WTC11 (cell line): ENCODE data around the gene ANKLE2.

Experiments
- ATF1 ChIP-seq: sonication (generic); formaldehyde crosslinking; IDR thresholded peaks from 2 replicates; pipeline ENCODE4 v1.8.1; 2023; ENCODE audit warnings: mild to moderate bottlenecking, moderate library complexity, missing genetic modification reagents
- MYBL2 ChIP-seq: sonication (generic); formaldehyde crosslinking; IDR thresholded peaks from 2 replicates; pipeline ENCODE4 v1.8.1; 2023; ENCODE audit warnings: mild to moderate bottlenecking, moderate library complexity, missing genetic modification reagents
- TCF7 ChIP-seq: sonication (generic); formaldehyde crosslinking; IDR thresholded peaks from 2 replicates; pipeline ENCODE4 v1.8.0; 2022; ENCODE audit warnings: mild to moderate bottlenecking, low read depth, missing genetic modification reagents, moderate library complexity
- TEAD4 ChIP-seq: sonication (generic); formaldehyde crosslinking; IDR thresholded peaks from 2 replicates; pipeline ENCODE4 v1.8.0; 2022; ENCODE audit warnings: mild to moderate bottlenecking, missing genetic modification reagents
- TP53 ChIP-seq: sonication (generic); formaldehyde crosslinking; IDR thresholded peaks from 2 replicates; pipeline ENCODE4 v1.8.1; 2023; ENCODE audit warnings: mild to moderate bottlenecking, missing genetic modification reagents
- TF ChIP-seq, protein P1 (sequence below): fragments of 200-600 bp; IDR thresholded peaks from 2 replicates; pipeline ENCODE4 v1.8.0; 2022; ENCODE audit warnings: antibody characterized with exemption
- TF ChIP-seq, protein P2 (sequence below): sonication (generic); formaldehyde crosslinking; conservative IDR thresholded peaks from 2 replicates; pipeline ENCODE4 v1.8.1; 2023; ENCODE audit warnings: mild to moderate bottlenecking, low read depth, missing genetic modification reagents, moderate library complexity
- TF ChIP-seq, protein P3 (sequence below): sonication (generic); formaldehyde crosslinking; conservative IDR thresholded peaks from 2 replicates; pipeline ENCODE4 v1.8.1; 2022; ENCODE audit warnings: mild to moderate bottlenecking, missing genetic modification reagents
- TF ChIP-seq, protein P4 (sequence below): sonication (generic); formaldehyde crosslinking; IDR thresholded peaks from 2 replicates; pipeline ENCODE4 v1.8.1; 2022; ENCODE audit warnings: low read depth, mild to moderate bottlenecking, moderate library complexity, missing genetic modification reagents, borderline replicate concordance
- TF ChIP-seq, protein P5 (sequence below): sonication (generic); formaldehyde crosslinking; IDR thresholded peaks from 2 replicates; pipeline ENCODE4 v1.8.0; 2022; ENCODE audit warnings: mild to moderate bottlenecking, missing genetic modification reagents

DNA sequence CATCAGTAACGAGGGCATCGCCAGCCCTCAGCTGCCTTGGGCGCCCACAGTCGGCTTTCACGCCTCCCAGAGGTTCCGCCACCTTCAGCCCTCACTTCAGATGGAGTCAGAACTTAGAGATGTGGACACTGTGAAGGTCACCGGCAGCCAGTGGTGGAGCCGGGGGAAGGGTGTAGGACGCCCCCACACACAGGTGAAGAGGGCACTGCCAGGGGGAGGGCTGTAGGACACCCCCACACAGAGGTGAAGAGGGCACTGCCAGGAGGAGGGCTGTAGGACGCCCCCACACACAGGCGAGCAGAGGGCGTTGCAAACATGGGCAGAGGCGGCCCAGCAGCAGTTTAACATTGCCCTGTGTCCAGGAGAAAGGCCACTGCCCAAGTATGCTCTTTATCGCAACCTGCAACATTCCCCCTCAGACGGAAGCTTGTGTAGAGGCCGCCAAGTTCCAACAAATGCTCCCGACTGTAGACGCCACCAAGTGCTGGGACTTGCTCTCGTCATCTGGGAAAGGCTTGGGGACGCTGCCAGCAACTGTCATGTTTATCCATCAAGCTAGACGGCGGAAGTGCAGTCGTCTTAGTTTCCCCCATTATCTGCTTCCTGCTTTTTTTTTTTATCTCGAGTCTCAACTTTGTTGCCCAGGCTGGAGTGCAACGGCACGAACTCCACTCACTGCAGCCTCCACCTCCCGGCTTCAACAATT lies 4.9 kb upstream of the ANKLE2 start:
- TF ChIP-seq, protein P1, sequence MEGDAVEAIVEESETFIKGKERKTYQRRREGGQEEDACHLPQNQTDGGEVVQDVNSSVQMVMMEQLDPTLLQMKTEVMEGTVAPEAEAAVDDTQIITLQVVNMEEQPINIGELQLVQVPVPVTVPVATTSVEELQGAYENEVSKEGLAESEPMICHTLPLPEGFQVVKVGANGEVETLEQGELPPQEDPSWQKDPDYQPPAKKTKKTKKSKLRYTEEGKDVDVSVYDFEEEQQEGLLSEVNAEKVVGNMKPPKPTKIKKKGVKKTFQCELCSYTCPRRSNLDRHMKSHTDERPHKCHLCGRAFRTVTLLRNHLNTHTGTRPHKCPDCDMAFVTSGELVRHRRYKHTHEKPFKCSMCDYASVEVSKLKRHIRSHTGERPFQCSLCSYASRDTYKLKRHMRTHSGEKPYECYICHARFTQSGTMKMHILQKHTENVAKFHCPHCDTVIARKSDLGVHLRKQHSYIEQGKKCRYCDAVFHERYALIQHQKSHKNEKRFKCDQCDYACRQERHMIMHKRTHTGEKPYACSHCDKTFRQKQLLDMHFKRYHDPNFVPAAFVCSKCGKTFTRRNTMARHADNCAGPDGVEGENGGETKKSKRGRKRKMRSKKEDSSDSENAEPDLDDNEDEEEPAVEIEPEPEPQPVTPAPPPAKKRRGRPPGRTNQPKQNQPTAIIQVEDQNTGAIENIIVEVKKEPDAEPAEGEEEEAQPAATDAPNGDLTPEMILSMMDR, result no peak
- TF ChIP-seq MYBL2 (CRISPR knock-in tag), result no peak
- TF ChIP-seq, protein P2, sequence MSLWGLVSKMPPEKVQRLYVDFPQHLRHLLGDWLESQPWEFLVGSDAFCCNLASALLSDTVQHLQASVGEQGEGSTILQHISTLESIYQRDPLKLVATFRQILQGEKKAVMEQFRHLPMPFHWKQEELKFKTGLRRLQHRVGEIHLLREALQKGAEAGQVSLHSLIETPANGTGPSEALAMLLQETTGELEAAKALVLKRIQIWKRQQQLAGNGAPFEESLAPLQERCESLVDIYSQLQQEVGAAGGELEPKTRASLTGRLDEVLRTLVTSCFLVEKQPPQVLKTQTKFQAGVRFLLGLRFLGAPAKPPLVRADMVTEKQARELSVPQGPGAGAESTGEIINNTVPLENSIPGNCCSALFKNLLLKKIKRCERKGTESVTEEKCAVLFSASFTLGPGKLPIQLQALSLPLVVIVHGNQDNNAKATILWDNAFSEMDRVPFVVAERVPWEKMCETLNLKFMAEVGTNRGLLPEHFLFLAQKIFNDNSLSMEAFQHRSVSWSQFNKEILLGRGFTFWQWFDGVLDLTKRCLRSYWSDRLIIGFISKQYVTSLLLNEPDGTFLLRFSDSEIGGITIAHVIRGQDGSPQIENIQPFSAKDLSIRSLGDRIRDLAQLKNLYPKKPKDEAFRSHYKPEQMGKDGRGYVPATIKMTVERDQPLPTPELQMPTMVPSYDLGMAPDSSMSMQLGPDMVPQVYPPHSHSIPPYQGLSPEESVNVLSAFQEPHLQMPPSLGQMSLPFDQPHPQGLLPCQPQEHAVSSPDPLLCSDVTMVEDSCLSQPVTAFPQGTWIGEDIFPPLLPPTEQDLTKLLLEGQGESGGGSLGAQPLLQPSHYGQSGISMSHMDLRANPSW (CRISPR knock-in tag), result no peak
- TF ChIP-seq TEAD4 (CRISPR knock-in tag), result no peak
- no peak for TF ChIP-seq TCF7
- no peak for TF ChIP-seq TP53 (CRISPR knock-in tag)
- TF ChIP-seq, protein P3, sequence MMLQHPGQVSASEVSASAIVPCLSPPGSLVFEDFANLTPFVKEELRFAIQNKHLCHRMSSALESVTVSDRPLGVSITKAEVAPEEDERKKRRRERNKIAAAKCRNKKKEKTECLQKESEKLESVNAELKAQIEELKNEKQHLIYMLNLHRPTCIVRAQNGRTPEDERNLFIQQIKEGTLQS (CRISPR knock-in tag), result no peak
- TF ChIP-seq, protein P4, sequence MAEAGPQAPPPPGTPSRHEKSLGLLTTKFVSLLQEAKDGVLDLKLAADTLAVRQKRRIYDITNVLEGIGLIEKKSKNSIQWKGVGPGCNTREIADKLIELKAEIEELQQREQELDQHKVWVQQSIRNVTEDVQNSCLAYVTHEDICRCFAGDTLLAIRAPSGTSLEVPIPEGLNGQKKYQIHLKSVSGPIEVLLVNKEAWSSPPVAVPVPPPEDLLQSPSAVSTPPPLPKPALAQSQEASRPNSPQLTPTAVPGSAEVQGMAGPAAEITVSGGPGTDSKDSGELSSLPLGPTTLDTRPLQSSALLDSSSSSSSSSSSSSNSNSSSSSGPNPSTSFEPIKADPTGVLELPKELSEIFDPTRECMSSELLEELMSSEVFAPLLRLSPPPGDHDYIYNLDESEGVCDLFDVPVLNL, result no peak
- no peak for TF ChIP-seq ATF1 (CRISPR knock-in tag)
- TF ChIP-seq, protein P5, sequence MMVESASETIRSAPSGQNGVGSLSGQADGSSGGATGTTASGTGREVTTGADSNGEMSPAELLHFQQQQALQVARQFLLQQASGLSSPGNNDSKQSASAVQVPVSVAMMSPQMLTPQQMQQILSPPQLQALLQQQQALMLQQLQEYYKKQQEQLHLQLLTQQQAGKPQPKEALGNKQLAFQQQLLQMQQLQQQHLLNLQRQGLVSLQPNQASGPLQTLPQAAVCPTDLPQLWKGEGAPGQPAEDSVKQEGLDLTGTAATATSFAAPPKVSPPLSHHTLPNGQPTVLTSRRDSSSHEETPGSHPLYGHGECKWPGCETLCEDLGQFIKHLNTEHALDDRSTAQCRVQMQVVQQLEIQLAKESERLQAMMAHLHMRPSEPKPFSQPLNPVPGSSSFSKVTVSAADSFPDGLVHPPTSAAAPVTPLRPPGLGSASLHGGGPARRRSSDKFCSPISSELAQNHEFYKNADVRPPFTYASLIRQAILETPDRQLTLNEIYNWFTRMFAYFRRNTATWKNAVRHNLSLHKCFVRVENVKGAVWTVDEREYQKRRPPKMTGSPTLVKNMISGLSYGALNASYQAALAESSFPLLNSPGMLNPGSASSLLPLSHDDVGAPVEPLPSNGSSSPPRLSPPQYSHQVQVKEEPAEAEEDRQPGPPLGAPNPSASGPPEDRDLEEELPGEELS (CRISPR knock-in tag), result no peak
